ENCODE measurements around the gene PIP4K2A.

DNA sequence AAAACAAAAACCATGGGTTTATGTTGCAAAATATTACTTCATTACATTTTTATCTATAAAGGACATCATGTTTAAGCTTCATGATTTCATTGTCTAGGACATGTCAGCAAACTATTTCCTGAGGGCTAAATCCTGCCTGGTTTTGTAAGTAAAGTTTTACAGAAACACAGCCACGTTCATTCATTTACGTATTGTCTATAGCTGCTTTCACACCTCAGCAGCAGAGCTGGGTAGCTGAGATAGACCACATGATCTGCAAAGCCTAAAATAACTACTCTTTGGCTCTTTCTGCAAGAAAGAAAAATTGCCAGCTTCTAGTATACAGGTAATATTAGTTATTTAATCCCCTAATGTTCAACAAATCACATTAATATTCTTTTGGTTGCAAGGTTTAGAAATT, 12.7 kb upstream of the PIP4K2A start:
- TF ChIP-seq, protein P1, sequence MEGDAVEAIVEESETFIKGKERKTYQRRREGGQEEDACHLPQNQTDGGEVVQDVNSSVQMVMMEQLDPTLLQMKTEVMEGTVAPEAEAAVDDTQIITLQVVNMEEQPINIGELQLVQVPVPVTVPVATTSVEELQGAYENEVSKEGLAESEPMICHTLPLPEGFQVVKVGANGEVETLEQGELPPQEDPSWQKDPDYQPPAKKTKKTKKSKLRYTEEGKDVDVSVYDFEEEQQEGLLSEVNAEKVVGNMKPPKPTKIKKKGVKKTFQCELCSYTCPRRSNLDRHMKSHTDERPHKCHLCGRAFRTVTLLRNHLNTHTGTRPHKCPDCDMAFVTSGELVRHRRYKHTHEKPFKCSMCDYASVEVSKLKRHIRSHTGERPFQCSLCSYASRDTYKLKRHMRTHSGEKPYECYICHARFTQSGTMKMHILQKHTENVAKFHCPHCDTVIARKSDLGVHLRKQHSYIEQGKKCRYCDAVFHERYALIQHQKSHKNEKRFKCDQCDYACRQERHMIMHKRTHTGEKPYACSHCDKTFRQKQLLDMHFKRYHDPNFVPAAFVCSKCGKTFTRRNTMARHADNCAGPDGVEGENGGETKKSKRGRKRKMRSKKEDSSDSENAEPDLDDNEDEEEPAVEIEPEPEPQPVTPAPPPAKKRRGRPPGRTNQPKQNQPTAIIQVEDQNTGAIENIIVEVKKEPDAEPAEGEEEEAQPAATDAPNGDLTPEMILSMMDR (IDR thresholded peaks at IDR 0.05) = no peak
- TF ChIP-seq POLR2A (IDR thresholded peaks at IDR 0.05) = no peak
